ENCODE measurements around the gene NCBP3.

Gene NCBP3, protein sequence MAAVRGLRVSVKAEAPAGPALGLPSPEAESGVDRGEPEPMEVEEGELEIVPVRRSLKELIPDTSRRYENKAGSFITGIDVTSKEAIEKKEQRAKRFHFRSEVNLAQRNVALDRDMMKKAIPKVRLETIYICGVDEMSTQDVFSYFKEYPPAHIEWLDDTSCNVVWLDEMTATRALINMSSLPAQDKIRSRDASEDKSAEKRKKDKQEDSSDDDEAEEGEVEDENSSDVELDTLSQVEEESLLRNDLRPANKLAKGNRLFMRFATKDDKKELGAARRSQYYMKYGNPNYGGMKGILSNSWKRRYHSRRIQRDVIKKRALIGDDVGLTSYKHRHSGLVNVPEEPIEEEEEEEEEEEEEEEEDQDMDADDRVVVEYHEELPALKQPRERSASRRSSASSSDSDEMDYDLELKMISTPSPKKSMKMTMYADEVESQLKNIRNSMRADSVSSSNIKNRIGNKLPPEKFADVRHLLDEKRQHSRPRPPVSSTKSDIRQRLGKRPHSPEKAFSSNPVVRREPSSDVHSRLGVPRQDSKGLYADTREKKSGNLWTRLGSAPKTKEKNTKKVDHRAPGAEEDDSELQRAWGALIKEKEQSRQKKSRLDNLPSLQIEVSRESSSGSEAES

DNA sequence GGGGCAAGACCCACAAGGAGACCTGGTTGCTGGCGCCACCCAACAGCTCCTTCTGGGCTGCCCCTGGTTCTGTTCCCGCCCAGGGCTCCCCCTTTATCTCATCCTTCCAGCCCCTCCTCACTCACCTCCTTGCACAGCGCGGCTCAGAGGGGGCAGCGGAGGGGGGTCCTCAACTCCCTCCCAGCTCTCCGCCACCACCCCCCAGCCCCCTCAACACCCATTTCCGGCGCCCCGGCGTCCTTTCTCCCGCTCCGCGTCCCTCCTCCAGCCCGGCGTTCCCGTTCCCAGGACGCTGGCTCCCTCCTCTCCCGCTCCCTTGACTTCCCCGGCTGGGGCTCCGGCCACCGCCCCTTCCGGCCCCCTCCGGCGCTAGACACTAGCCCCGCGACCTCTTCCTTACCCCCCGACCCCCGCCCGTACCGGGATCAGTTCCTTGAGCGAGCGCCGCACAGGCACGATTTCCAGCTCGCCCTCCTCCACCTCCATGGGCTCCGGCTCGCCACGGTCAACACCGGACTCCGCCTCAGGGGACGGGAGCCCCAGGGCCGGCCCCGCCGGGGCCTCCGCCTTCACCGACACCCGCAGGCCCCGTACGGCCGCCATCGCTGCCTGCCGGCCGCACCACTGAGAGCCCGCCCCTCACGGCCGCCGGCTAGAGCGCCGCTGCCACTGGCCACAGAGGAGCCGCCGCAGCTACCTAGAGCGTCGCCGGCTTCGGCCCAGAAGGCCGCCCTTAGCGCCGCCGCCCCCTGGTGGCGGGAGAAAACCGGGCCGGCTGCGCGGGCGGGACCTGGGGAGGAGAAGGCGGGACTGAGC lies at the start of gene NCBP3:
Gene NCBP3 (minus strand): TSS at position 626 of the 816 bp plus-strand sequence. CDS start 23 bp downstream, at position 603.
- TF ChIP-seq, protein P1, sequence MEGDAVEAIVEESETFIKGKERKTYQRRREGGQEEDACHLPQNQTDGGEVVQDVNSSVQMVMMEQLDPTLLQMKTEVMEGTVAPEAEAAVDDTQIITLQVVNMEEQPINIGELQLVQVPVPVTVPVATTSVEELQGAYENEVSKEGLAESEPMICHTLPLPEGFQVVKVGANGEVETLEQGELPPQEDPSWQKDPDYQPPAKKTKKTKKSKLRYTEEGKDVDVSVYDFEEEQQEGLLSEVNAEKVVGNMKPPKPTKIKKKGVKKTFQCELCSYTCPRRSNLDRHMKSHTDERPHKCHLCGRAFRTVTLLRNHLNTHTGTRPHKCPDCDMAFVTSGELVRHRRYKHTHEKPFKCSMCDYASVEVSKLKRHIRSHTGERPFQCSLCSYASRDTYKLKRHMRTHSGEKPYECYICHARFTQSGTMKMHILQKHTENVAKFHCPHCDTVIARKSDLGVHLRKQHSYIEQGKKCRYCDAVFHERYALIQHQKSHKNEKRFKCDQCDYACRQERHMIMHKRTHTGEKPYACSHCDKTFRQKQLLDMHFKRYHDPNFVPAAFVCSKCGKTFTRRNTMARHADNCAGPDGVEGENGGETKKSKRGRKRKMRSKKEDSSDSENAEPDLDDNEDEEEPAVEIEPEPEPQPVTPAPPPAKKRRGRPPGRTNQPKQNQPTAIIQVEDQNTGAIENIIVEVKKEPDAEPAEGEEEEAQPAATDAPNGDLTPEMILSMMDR (IDR thresholded peaks at IDR 0.05) = peak; percentile 95

DNA sequence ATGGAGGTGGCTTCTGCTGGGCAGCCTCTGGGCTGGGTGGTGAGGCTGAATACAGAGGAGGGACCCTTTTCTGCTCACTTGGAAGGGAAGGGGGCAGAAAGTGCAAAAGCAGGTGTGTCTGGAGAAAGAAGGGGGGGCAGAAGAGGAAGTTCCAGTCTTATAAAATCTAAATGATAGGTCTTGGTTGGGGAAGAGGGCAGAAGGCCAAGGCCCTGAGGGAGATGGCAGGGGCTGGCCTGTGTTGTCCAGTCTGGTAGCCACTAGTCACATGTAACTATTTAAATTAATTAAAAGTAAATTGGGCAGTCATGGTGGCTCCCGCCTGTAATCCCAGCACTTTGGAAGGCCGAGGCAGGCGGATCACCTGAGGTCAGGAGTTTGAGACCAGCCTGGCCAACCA lies 49.3 kb upstream of the NCBP3 start:
- TF ChIP-seq, protein P1 (IDR thresholded peaks at IDR 0.05) = no peak

DNA sequence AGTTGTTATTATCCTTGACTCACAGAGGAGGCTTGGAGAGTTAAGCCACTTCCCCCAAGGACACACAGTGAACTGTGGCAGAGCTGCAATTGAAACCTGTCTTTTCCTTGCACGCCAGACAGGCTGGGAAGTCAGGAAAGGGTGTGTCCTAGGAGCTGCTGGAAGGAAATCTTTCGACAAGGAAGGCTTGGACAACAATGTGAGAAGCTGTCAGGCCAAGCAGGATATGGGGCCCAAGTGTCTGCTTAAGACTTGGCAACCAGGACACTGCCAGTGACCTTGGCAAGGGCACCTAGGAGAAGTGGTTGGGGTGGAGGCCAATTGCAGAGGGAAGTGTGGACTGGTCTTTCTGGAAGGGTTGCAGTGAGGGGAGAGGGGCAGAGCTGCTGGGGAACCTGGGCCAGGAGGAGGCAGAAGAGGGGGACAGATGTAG lies 48.9 kb upstream of the NCBP3 start:
- TF ChIP-seq, protein P1 (IDR thresholded peaks at IDR 0.05) = no peak

DNA sequence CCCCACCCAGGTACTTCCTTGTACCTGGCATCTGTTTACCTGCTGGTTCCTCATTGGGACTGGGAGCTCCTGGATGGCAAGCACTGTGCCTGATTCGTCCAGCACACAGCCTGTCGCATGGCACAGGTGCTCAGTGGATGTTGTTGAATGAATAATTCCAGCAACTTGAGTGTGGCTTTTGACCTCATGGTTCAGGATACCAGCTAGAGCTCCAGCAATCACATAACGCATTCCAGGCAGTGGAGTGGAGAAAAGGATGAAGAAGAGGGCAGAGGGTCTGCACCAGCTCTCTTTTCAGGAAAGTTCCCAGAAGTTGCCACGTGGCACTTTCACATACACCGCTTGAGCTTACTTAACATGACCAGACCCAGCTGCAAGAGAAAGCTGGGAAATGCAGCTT lies 48.1 kb upstream of the NCBP3 start:
- TF ChIP-seq, protein P1 (IDR thresholded peaks at IDR 0.05) = no peak

DNA sequence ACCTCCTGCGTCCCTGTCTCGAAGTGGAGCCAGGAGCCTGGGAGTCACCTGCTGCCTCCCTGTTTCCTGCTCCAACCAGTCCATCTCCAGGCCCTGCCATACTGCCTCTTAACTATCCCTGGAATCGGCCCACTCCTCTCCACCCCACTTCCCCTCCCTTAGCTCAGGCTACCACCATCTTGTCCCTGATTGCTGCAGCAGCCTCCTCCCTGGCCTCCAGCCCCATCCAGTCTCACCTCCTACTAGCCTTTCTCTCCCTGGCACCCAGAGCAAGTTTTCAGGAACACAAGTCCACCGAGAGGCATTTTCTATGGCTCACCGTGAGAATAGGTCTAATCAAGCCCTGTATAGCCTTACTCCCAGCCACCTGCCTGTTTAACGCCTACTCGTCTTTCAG lies 47.7 kb upstream of the NCBP3 start:
- TF ChIP-seq, protein P1 (IDR thresholded peaks at IDR 0.05) = no peak

DNA sequence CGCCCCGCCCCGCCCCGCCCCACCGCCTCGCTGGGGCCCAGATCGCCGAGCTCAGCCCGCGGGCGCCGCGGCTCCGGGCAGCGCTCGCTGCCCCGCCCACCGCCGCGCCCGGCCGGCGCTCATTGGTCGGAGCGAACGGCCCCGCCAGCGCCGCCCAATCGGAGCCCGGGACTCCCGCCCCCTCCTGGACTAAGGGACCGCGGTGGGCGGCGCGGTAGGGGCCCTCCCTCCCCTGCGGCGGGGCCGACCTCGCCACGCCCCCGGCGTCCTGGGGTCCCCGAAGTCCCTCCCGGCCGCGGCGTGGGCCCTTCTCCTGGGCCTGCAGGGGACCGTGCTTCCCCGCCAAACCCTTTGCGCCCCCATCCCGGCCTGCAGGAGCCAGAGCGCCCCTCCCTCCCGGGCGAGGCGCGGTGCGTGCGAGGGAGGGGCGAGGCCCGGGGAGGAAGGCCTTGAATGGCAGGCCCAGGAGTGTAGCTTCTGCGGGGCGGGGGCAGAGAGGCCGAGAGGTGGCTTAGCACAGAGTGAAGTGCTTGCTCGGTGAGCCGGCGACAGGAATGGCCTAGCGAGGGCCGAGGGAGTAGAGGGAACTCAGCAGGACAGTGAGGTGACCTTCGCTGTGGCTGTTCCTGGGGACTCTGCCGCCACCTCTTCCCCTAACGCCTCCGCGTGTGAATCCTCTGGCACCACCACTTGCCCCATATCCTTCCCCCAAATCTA lies 47.1 kb upstream of the NCBP3 start, which contains the start of gene CAMKK1:
Gene CAMKK1 (minus strand): TSS at position 51 of the 717 bp plus-strand sequence. CDS start 7,366 bp downstream, outside the sequence.
- TF ChIP-seq, protein P1 (IDR thresholded peaks at IDR 0.05) = no peak
